HepG2 (cell line): ENCODE results near the gene ZNF865. TPM values are rescaled to one million over a fixed set of nuclear protein-coding genes. Genes with fewer than 3 reads are reported as not detected.

ENCODE experiments used
- DRAP1 ChIP-seq: IDR thresholded peaks from 2 replicates; pipeline ENCODE4 v1.6.1; 2016; ENCODE audit warnings: missing genetic modification reagents, missing compliant biosample characterization
- GMEB1 ChIP-seq: sonication (generic); formaldehyde crosslinking; IDR thresholded peaks from 2 replicates; pipeline ENCODE4 v1.5.1; 2020; ENCODE audit warnings: missing genetic modification reagents, mild to moderate bottlenecking, borderline replicate concordance
- IRX3 ChIP-seq: sonication (generic); formaldehyde crosslinking; IDR thresholded peaks from 2 replicates; pipeline ENCODE4 v1.8.1; 2023; ENCODE audit warnings: mild to moderate bottlenecking, low read depth, missing genetic modification reagents, borderline replicate concordance
- MTF2 ChIP-seq: sonication (generic); formaldehyde crosslinking; IDR thresholded peaks from 2 replicates; pipeline ENCODE4 v1.5.0; 2020; ENCODE audit warnings: missing genetic modification reagents, borderline replicate concordance
- NFAT5 ChIP-seq: sonication (generic); formaldehyde crosslinking; IDR thresholded peaks from 2 replicates; pipeline ENCODE4 v1.4.0; 2020; ENCODE audit warnings: missing genetic modification reagents
- REPIN1 ChIP-seq: sonication (generic); formaldehyde crosslinking; IDR thresholded peaks from 2 replicates; pipeline ENCODE4 v1.8.0; 2022; ENCODE audit warnings: missing genetic modification reagents, low read depth, mild to moderate bottlenecking, borderline replicate concordance
- ZBTB8A ChIP-seq: sonication (generic); formaldehyde crosslinking; IDR thresholded peaks from 2 replicates; pipeline ENCODE4 v1.4.0; 2020; ENCODE audit warnings: mild to moderate bottlenecking, low read depth, missing genetic modification reagents, borderline replicate concordance
- ZNF713 ChIP-seq: sonication (generic); formaldehyde crosslinking; IDR thresholded peaks from 2 replicates; pipeline ENCODE4 v1.4.0; 2020; ENCODE audit warnings: mild to moderate bottlenecking, missing genetic modification reagents
- ZNF782 ChIP-seq: sonication (generic); formaldehyde crosslinking; IDR thresholded peaks from 2 replicates; pipeline ENCODE4 v1.4.0; 2020; ENCODE audit warnings: missing genetic modification reagents, mild to moderate bottlenecking, borderline replicate concordance
- ZNF878 ChIP-seq: sonication (generic); formaldehyde crosslinking; IDR thresholded peaks from 2 replicates; pipeline ENCODE4 v1.8.1; 2023; ENCODE audit warnings: mild to moderate bottlenecking, missing genetic modification reagents, moderate library complexity
- polyA plus RNA-seq, 8 experiments: library from polyadenylated mRNA; depleted of rRNA in 3 of 8; stranded (reverse) in 7 of 8; unstranded in 1 of 8; fragments of >200 nt; fragmentation: Illumina TruSeq in 4 of 8; extraction: Trizol in 4 of 8; gene quantifications; 2 replicates each; pipeline versions ENCODE4 v1.2.1 to v1.2.3, GENCODE V29; 2011 to 2016; ENCODE audit warnings: low read depth in 4 of 8, missing spikeins in 1 of 8, mixed read lengths in 1 of 8; ENCODE audit not compliant: insufficient read depth in 1 of 8
- total RNA-seq, 5 experiments: library from RNA; depleted of rRNA; stranded (reverse); fragments of >200 nt; fragmentation: Illumina TruSeq; extraction: Trizol; gene quantifications; 2 replicates each; pipeline ENCODE4 v1.2.3, GENCODE V29; 2016; ENCODE audit warnings: low read depth in 1 of 5
- TF ChIP-seq, protein P1 (sequence below): sonication (generic); formaldehyde crosslinking; conservative IDR thresholded peaks from 2 replicates; pipeline ENCODE4 v1.8.0; 2022; ENCODE audit warnings: low read depth, missing genetic modification reagents
- TF ChIP-seq, protein P2 (sequence below): sonication (generic); formaldehyde crosslinking; IDR thresholded peaks from 2 replicates; pipeline ENCODE4 v1.5.0; 2020; ENCODE audit warnings: mild to moderate bottlenecking, missing genetic modification reagents
- TF ChIP-seq, protein P3 (sequence below): sonication (generic); formaldehyde crosslinking; IDR thresholded peaks from 2 replicates; pipeline ENCODE4 v1.4.0; 2020; ENCODE audit warnings: low read depth, mild to moderate bottlenecking, missing genetic modification reagents

ZNF865 gene
- total and polyA plus RNA-seq, 2 of the 13 experiments (the other 11 are each of a cell fraction or from before 2014, with no cell fraction given) = 0.93 to 1.0 TPM

GRCh38 chr19:55640043-55640576, 34.7 kb downstream of the ZNF865 start (continued):
- TF ChIP-seq, protein P1, sequence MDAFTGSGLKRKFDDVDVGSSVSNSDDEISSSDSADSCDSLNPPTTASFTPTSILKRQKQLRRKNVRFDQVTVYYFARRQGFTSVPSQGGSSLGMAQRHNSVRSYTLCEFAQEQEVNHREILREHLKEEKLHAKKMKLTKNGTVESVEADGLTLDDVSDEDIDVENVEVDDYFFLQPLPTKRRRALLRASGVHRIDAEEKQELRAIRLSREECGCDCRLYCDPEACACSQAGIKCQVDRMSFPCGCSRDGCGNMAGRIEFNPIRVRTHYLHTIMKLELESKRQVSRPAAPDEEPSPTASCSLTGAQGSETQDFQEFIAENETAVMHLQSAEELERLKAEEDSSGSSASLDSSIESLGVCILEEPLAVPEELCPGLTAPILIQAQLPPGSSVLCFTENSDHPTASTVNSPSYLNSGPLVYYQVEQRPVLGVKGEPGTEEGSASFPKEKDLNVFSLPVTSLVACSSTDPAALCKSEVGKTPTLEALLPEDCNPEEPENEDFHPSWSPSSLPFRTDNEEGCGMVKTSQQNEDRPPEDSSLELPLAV = no peak
- TF ChIP-seq, protein P2, sequence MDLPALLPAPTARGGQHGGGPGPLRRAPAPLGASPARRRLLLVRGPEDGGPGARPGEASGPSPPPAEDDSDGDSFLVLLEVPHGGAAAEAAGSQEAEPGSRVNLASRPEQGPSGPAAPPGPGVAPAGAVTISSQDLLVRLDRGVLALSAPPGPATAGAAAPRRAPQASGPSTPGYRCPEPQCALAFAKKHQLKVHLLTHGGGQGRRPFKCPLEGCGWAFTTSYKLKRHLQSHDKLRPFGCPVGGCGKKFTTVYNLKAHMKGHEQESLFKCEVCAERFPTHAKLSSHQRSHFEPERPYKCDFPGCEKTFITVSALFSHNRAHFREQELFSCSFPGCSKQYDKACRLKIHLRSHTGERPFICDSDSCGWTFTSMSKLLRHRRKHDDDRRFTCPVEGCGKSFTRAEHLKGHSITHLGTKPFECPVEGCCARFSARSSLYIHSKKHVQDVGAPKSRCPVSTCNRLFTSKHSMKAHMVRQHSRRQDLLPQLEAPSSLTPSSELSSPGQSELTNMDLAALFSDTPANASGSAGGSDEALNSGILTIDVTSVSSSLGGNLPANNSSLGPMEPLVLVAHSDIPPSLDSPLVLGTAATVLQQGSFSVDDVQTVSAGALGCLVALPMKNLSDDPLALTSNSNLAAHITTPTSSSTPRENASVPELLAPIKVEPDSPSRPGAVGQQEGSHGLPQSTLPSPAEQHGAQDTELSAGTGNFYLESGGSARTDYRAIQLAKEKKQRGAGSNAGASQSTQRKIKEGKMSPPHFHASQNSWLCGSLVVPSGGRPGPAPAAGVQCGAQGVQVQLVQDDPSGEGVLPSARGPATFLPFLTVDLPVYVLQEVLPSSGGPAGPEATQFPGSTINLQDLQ = no peak
- no peak for TF ChIP-seq ZNF713
- no peak for TF ChIP-seq DRAP1 (CRISPR knock-in tag)
- no peak for TF ChIP-seq NFAT5 (CRISPR knock-in tag)
- TF ChIP-seq GMEB1 (CRISPR knock-in tag) = no peak
- TF ChIP-seq, protein P3, sequence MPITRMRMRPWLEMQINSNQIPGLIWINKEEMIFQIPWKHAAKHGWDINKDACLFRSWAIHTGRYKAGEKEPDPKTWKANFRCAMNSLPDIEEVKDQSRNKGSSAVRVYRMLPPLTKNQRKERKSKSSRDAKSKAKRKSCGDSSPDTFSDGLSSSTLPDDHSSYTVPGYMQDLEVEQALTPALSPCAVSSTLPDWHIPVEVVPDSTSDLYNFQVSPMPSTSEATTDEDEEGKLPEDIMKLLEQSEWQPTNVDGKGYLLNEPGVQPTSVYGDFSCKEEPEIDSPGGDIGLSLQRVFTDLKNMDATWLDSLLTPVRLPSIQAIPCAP (CRISPR knock-in tag) = no peak
- no peak for TF ChIP-seq REPIN1 (CRISPR knock-in tag)
- TF ChIP-seq IRX3 (CRISPR knock-in tag) = no peak
- no peak for TF ChIP-seq ZNF878 (CRISPR knock-in tag)
- no peak for TF ChIP-seq ZBTB8A (CRISPR knock-in tag)
- TF ChIP-seq MTF2 = no peak
- TF ChIP-seq ZNF782 = no peak
